GM19193 (cell line): ENCODE measurements around the gene ANTXR1.

Experiments
- POLR2A ChIP-seq: IDR thresholded peaks from 4 replicates; pipeline ENCODE4 v1.6.1; 2011; ENCODE audit not compliant: insufficient read depth, insufficient read length; ENCODE audit errors: extremely low read depth

The ANTXR1 gene

DNA sequence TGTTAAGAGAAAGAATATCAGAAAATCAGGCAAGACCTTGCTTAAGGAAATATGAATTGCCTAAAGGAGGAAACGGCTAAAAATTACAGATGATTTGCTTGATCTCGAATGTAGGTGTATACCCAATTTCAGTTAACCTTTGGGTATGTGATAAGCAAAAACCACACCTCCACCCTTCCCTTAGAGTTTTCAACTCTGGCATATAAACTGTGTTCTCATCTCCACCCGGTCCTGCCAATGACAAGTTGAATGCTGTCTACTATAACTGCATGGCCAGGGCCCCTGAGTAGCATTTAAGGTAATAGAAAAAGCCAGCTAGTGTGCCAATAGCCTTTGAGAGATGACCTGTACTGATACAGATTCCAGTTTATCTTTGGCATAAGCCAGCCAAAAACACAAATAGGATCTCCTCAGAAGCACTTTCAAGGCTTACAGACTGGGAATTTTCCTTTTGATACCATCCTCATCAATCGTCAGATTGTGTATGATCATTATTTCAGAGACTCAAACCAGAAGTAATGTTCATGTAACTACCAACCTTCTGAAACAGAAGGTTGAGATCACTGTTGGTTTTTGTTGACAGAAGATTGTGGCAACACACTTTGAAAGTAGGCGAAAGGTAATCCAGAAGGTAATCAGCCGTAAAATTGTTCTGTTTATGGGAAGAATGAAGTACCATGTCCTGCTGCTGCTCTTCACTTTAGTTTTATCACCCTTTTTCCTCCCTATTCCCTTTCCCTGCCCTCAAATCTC is 211.0 kb downstream of the ANTXR1 start:
- TF ChIP-seq POLR2A: no peak

DNA sequence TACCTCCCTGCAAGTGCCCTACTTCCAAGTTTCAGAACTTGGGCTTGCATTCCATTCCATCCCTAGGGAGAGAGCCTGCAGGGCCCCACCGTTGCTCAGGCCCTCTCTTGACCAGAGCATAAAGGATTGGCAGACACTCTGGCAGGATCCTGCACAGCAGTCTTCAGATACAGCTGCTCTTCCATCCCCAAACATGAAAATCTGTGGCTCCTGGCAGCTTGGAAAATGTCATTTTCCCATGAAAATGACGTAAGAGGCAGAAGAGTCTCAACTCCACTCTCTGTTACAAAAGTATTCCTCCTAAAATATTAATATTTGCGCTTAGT is 211.5 kb downstream of the ANTXR1 start:
- no peak for TF ChIP-seq POLR2A

DNA sequence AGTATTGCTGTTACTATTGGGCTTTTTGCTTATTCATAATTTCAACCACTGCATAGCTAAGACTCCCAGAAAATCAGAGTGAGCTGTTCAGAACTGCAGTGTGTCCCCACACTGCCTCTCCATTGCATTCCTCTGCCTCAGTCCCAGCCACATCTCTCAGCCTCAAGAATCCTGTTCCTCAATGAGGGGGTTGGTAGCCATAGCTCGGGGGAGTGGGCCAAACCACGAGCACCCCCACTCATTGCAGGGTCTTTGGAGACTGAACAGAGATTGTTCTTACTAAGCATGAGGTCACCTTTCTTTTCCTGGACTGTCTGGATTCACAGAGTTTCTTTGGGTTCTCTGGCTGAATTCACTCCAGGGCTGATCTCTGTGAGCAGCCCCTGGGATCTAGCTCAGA is 213.0 kb downstream of the ANTXR1 start:
- no peak for TF ChIP-seq POLR2A

DNA sequence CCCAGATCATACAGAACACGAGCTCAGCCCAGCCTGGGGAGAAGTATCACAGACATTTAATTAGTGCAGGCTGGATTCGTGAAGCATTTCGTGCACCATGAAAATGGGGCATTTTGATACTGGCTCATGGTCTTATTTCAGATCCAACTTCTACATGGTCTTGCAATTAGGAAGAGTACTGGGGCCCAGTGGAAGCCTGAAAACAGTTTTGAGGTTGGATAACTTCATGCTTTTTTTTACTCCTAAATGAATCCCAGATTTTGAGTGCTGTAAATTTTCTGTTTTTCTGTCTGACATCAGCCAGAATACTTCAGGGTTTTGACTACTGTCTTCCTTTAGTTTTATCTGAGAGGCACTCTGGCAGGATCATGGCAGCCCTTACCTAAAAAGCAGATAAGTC is 213.9 kb downstream of the ANTXR1 start:
- TF ChIP-seq POLR2A: no peak

DNA sequence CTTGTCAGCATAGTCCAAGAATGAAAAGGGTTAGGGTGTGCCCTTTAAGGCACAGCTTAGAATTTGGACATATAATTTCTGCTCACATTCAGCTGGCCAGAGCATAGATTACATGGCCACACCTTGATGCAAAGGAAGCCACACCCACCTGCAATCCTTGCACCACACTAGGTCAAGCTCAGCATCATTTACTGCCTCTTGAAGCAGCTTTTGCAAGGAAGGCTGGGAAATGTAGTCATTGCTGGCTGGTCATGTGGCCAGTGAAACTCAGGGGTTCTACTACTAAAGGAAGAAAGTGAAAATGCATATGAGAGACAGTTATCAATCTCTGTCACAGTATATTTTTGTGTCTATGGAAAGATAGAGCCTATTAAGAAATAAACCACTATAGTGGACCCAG is 214.7 kb downstream of the ANTXR1 start:
- TF ChIP-seq POLR2A: no peak

DNA sequence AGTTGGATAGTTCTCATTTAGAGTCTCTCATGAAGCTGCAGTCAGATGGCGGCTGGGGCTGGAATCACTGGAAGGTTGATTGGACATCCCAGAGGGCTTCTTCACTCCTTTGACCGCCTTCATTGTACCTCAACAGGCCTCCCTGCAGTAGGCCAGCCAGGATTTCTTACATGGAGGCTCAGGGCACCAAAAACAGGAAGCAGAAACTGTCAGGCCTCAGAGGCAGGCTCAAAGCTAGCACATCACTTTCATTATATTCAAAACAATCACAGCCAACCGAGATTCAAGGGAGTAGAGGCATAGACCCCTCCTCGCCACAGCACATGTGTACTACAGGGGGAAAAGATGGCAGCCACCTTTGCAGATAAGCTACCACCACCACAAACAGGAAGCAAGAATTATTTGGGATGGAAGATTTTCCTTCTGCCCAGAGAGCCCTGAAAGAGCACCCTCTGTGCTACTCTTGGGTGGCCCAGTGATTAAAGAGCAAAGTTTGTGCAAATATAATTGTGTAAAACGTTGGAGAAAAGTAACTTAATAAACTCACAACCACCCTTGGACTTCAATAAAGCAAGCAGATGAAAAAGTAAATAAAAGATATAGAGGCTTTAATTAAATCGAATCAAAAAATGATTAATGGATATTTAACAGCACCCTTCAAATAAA is 218.8 kb downstream of the ANTXR1 start:
- TF ChIP-seq POLR2A: no peak

DNA sequence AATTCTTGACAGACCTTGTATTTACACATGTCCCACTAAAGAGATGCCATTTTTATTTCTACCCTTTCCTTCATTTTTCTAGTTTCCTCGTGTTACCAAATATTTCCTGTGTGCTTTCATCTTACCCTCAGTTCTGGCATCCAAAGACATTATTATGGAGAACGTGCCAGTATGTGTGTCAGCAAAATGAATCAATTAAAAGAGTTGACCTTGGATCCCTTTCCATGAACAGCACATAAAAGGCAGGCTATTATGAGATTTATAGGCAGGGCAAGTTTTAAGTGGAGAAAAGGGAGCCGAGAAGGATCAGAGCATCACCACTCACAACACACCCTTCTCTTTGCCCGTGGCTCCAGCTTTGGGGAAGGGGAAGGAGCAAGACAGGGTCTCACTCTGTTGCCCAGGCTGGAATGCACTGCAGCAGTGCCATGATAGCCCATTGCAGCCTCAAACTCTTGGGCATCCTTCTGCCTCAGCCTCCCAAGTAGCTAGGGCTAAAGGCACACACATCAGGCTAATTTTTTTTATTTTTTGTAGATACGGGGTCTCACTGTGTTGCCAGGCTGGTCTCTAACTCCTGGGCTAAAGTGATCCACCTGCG is 224.2 kb downstream of the ANTXR1 start:
- no peak for TF ChIP-seq POLR2A

DNA sequence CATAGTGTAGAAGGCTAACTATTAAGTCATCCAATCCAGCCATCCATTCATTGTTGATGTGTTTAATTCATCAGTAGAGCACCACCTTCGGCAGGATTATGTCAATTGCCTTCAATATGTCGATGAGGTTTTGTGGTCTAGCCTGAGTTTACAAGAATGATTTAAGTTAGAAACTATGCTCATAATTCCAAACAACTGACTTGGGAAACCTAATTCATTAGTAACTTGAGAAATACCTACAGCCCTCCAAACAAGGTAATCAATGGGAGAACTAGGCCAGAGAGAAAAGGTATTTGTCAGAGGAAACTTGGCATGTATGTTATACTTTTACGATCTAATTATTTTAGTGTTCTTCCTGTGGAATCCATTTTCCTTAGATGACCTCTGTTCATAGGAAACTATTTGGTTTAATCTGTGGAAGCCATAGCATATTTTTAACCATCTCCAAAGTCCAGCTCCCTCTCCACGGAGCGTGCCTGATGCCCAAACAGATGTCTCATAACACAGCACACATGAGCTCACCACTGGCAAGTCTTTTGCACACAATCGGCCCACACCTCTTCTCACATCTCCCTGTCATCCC is 225.6 kb downstream of the ANTXR1 start:
- TF ChIP-seq POLR2A: no peak

DNA sequence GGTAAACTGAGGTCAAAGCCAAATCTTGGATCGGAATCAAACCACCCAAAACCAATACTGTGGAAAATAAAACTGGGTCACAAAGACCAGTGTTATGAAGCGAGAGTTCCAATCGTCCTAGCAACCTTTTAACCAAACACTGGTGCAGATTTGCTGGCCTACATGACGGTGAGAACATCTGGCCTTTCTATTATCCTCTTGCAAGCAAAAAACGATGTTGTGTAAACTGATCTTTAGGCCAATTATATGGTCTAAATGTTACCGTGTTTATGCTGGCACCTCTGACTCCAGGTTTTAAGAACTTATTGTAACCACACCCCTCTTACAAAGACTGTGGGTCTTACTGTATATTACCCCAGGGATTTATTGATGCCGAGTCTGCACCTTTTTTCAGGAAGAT is 228.1 kb downstream of the ANTXR1 start:
- no peak for TF ChIP-seq POLR2A

DNA sequence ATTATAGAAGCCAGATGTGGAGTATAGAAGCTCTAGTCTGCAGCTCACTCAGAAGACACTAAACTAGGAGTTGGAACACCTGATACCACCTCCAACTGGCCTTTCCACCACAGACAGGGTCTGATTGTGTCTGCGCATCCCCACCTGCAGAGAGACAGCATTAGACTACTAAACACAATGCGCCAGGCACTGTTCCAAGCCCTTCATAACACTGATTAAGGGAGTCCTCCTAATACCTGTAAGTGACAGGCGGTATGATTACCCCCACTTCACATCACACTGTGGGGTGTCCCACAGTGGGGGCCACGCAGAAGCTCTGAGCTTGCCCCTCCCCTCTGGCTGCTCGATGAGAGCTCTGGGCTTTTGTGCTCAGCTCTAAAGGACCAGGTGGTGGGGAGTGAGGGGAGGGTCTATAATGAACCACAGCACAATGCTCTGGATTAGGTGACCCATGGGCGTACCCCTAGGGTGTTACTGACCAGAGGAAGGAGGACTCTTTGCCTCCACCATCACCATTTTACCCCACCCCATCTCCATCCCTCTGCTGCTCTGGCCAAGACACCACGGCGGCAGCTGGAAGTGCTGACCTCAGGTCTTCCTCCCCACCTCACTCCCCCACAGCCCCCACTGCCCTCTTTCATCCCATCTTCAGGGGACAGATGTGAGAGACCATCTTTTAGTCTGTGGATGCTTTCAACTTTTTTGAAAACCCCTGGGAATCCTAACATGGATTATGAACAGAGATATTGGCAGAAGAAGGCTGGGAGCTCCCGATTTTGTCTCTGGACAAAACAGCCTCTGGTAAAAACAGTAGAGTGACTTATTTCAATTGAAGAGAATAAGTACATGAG is 228.9 kb downstream of the ANTXR1 start:
- no peak for TF ChIP-seq POLR2A

DNA sequence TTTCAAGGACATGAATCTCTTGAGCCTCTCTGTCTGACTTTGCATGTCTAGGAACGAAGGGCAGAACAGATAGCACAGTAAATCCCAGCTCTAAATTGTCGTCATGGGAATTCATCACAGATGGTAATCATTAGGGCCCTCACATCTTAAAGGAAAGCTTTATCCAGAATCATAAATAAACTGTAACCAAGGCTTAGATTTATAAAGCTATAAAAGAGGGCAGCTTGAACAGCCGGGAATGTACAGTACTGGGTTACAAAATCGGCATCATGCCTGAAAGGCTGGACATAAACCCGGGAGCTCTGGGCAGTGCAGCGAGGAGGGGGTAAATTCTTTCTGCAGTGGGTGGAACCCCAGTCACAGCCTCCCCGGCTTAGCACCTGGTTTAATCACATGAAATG is 229.7 kb downstream of the ANTXR1 start:
- no peak for TF ChIP-seq POLR2A

DNA sequence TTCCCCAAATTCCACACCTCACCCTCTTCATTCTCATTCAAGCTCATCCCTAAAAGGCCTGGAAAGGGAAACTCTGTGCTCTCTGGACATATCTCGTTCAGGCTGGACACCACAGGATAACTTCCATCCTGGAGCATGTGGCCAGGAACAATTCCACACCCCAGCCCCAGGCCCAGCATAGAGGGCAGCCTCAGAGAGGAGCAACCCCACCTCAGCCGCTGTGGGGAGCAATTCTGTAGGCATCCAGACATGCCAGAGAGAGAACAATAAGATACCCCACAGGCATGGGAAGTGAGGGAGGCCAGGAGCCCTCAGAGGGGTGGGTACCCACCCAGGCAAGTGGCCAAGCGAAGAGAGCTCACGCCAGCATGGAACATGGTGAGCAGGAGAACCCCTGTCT is 230.7 kb downstream of the ANTXR1 start:
- no peak for TF ChIP-seq POLR2A

DNA sequence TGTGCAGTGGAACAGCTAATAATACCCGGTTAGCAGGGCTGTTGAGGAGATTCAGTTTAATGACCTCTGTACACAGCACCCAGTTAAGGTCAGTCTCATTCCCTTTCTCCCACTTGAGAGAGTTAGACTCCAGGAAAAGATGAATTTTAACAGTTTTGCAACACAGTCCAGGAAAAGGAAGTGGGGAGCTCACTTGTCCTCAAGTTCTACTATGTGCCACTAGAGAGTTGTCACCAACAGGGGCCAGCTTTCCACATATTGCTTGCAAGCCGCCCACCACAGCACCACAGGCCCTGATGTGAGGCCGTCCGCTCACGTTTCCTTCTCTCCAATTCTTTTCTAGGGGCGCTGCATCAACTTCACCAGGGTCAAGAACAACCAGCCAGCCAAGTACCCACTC is 231.9 kb downstream of the ANTXR1 start:
- TF ChIP-seq POLR2A: no peak

DNA sequence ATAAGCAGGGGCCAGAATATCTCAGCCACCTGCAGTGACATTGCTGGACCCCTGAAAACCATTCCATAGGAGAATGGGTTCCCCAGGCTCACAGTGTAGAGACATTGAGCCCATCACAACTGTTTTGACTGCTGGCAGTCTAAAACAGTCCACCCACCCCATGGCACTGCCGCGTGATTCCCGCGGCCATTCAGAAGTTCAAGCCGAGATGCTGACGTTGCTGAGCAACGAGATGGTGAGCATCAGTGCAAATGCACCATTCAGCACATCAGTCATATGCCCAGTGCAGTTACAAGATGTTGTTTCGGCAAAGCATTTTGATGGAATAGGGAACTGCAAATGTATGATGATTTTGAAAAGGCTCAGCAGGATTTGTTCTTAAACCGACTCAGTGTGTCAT is 234.6 kb downstream of the ANTXR1 start:
- no peak for TF ChIP-seq POLR2A

DNA sequence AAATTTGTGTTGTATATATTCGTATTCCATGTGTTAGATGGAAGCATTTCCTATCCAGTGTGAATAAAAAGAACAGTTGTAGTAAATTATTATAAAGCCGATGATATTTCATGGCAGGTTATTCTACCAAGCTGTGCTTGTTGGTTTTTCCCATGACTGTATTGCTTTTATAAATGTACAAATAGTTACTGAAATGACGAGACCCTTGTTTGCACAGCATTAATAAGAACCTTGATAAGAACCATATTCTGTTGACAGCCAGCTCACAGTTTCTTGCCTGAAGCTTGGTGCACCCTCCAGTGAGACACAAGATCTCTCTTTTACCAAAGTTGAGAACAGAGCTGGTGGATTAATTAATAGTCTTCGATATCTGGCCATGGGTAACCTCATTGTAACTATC is 235.3 kb downstream of the ANTXR1 start:
- no peak for TF ChIP-seq POLR2A
